Activated CD8-positive, alpha-beta T cell treated with anti-CD3 and anti-CD28 coated beads, Interleukin-2, amount 10 ng/mL, durations not matched to agents 7 days and 5 days (primary cell): ENCODE results near the gene DOC2B. TPM values are rescaled to one million over a fixed set of nuclear protein-coding genes. Genes with fewer than 3 reads are reported as not detected.
"Not testable (repeated sequence)": the region's sequence is repeated elsewhere in the genome, so short reads cannot be mapped to it uniquely, and the experiment has no call there.

Experiments
- ATAC-seq: fragments of 150-1000 bp; cut with Tn5 transposase; one replicate; pipeline ENCODE4 v1.10.0; 2021; ENCODE audit warnings: moderate library complexity
- CTCF ChIA-PET: fragments of 350-600 bp; sonication (Branson Sonifier 250); formaldehyde crosslinking; loops from one replicate; lab custom pipeline; 2021; ENCODE audit warnings: antibody characterized with exemption; lab: Charles Lee
- POLR2A ChIA-PET: fragments of 350-600 bp; sonication (Branson Sonifier 250); formaldehyde crosslinking; loops from one replicate; lab custom pipeline; 2021; ENCODE audit warnings: antibody characterized with exemption; lab: Charles Lee
- DNase-seq: peaks from one replicate; pipeline ENCODE4 v3.0.0-alpha.2; 2020
- H3K27ac Mint-ChIP-seq: one replicate; pipeline ENCODE4 v1.8.0; 2021; ENCODE audit warnings: mild to moderate bottlenecking, mixed read lengths
- H3K27me3 Mint-ChIP-seq: one replicate; pipeline ENCODE4 v1.8.0; 2021; ENCODE audit warnings: low read depth, mixed read lengths
- H3K36me3 Mint-ChIP-seq: one replicate; pipeline ENCODE4 v1.8.0; 2021; ENCODE audit warnings: low read depth, mixed read lengths
- H3K4me1 Mint-ChIP-seq: one replicate; pipeline ENCODE4 v1.8.0; 2021; ENCODE audit warnings: low read depth, mixed read lengths
- H3K4me3 Mint-ChIP-seq: one replicate; pipeline ENCODE4 v1.8.0; 2021; ENCODE audit warnings: mild to moderate bottlenecking, mixed read lengths
- H3K9me3 Mint-ChIP-seq: one replicate; pipeline ENCODE4 v1.8.0; 2022; ENCODE audit warnings: mixed read lengths; ENCODE audit not compliant: insufficient read depth
- total RNA-seq, 2 experiments: library from RNA; stranded (reverse); gene quantifications; one replicate each; pipeline ENCODE4 v1.2.3, GENCODE V29; 2021

DOC2B gene
- total RNA-seq: not detected

DNA sequence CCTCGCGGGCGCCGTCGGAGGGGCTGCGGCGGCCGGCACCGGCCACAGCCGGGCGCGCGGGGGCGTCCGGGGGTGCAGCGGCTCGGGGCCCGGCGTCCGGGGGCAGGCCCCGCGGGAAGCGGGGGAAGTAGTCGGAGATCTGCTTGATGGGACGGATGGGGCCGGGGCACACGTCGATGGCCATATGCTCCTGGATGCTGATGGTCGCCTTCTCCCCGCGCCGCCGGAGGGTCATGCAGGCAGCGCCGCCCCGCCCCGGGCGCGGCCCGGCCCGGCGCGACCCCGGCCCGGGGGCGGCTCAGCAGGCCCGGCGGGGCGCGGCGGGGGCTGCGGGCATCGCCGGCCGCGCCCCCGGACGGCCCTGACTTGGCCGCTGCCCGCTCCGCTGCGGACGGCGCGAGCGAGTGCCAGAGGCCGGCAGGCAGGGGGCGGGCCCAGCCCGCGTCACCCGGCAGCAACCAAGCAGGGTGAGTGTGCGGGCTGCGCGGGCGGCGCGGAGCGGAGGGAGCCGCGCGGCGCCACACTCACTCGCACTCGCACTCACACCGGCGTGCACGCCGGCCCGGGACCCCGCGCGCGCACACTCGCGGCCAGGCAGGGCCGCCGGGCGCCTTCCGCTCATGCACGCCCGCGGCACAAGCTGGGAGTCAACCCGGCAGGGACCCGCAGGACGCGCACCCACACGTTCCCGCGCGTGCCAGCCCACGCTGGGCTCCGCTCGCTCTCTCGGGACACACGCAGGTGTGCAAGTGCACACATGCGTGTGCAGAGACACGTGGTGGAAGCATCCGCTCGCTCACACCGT is at the start of gene DOC2B:
Gene DOC2B (minus strand): TSS at position 406 of the 805 bp plus-strand sequence. CDS start 171 bp downstream, at position 235.
- POLR2A ChIA-PET: no interaction called here
- Mint-ChIP-seq H3K36me3 (no peaks in the 10 kb centered on the region), H3K4me1 (no peaks in the 10 kb centered on the region), H3K4me3 (no peak within 1 kb of the TSS), H3K27ac (no peak within 1 kb of the TSS), H3K9me3 (no peaks in the 10 kb centered on the region), H3K27me3 (peaks cover 38% of the 10 kb centered on the region)
- DNase-seq (no peak), ATAC-seq (peak; percentile 36)
- CTCF ChIA-PET: no interaction called here

DNA sequence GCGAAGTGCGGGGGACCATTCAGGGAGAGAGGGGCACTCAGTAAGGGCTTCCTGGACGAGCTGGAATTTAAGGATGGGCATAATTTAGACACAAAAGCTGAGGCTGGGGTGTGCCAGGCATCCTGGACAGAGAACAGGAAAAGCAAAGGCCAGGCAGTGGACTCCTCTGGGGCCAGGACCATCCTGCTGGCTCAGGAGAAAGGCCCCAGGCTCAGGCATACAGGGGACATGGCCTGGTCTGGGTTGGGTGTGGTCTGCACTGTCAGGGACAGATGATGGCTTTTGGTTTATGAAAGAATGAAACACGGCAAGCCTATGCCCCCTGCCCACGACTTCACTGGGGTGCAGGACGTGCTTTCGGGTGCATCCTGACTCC is 48.9 kb upstream of the DOC2B start:
- Mint-ChIP-seq H3K36me3 (no peaks in the 10 kb centered on the region), H3K27me3 (peaks cover 7% of the 10 kb centered on the region)
- no peak for ATAC-seq

DNA sequence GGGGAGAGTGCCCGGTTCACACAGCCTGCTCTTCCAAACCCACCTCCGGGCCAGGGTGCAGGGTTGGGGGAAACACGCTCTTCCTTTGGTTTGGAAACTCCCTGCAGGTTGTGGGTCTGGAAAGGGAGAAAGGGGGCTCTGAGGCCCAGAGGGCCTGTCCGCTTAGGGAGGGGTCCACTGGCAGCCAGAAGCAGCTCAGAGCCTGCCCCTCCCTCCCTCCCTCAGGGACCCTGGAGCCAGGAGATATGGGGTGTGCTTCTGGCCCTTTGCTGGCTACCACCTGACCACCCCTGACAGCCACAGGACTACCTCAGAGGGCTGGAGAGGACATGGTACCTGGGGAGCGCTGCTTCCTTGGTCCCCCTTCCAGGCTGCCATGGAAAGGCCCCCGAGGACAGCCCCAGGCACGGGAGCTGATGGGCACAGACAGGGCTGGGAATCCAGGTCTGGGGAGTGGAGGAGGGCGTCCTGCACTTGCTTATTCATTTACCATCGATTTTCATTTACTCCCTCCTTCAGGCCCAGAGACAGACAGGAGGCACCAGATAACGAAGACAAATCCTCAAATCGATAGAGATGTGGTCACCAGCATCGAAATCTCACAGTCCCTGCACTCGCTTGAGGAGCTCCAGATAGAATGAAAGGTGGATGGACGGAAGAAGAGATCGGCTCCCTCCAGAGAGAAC is 48.4 kb upstream of the DOC2B start:
- DNase-seq (no peak), ATAC-seq (no peak)
- no peak overlapping the region for H3K4me3 Mint-ChIP-seq
- CTCF ChIA-PET: no interaction called here
- no peak overlapping the region for H3K27ac Mint-ChIP-seq
- H3K9me3 Mint-ChIP-seq: no peaks in the 10 kb centered on the region
- POLR2A ChIA-PET: no interaction called here
- H3K4me1 Mint-ChIP-seq: no peaks in the 10 kb centered on the region
- H3K27me3 Mint-ChIP-seq: peaks cover 6% of the 10 kb centered on the region
- H3K36me3 Mint-ChIP-seq: no peaks in the 10 kb centered on the region

More for the DNA sequence above, 48.9 kb upstream of the DOC2B start:
- no peaks in the 10 kb centered on the region for H3K4me1 Mint-ChIP-seq
- H3K4me3 Mint-ChIP-seq: no peak overlapping the region
- H3K9me3 Mint-ChIP-seq: no peaks in the 10 kb centered on the region
- POLR2A ChIA-PET: no interaction called here
- CTCF ChIA-PET: no interaction called here
- DNase-seq: no peak
- H3K27ac Mint-ChIP-seq: no peak overlapping the region

DNA sequence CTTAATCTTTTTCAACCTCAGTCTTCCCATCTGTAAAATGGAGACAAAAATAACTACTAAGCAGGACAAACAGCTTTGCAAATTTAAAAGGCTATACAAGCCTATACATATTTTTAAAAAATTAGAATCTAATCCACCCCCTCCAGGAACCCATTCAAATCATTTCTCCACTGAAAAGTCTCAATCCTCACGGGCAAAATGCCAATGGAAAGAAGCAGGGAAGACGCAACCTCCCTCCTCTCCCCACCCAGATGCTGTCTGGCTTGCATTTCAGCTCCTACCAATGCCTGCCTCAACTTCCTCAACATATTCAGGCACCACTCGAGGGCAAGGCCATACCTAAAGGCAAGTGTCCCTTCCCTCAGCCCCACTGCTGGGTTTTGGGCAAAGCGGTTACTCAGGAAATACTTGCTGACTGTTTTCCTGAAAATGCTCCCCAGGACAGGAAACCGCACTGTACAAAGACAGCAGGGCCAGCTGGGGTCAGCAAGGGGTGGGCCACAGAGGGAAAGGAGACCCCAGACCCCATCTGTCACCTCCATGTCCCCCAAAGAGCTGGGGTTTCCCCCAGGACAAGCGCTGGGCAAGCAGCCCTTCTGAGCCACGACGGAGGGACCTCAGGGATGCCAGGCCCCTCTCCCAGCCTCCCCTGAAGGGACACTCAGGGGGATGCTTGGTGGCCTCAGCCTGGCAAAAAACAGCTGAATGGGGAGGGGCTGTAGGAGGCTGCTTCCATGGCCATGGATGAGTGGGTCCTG is 47.7 kb upstream of the DOC2B start:
- ChIA-PET CTCF (no interaction called here), POLR2A (no interaction called here)
- Mint-ChIP-seq H3K27me3 (no peaks in the 10 kb centered on the region), H3K36me3 (no peaks in the 10 kb centered on the region), H3K9me3 (no peaks in the 10 kb centered on the region), H3K27ac (no peak overlapping the region), H3K4me3 (no peak overlapping the region), H3K4me1 (no peaks in the 10 kb centered on the region)
- ATAC-seq (no peak), DNase-seq (no peak)

DNA sequence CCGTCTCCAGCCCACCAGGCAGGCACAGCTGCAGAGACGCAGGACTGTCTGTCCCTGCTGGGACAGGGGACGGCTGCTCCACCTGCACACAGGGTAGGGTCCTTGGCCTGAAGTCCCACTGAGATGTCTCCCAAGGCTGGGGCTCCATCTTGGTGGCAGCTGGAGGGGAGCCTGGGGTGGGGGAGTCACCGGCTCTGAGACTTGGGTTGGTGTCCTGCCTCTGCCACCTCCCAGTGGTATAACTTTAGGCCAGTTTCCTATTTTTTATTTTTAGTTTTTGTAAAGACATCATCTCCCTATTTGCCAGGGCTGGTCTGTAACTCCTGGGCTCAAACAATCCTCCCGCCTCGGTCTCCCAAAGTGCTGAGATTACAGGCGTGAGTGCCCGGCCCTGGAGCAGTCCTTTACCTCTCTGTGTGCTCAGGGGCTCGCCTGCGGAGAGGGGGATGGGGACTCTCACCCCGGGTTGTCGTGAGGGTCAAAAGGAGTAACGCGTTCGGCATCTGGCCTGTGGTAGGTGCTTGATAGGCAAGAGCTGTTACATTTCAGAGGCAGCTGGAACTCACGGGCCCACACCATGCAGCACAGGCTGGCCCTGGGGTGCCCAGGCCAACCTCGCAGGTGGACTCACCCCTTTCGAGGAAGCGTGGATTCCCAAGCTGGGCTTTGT is 46.6 kb upstream of the DOC2B start:
- no peak overlapping the region for H3K4me3 Mint-ChIP-seq
- ATAC-seq (no peak), DNase-seq (no peak)
- no peak overlapping the region for H3K27ac Mint-ChIP-seq
- ChIA-PET CTCF (no interaction called here), POLR2A (no interaction called here)
- no peaks in the 10 kb centered on the region for H3K36me3 Mint-ChIP-seq
- no peaks in the 10 kb centered on the region for H3K4me1 Mint-ChIP-seq
- H3K27me3 Mint-ChIP-seq: no peaks in the 10 kb centered on the region
- H3K9me3 Mint-ChIP-seq: no peaks in the 10 kb centered on the region

DNA sequence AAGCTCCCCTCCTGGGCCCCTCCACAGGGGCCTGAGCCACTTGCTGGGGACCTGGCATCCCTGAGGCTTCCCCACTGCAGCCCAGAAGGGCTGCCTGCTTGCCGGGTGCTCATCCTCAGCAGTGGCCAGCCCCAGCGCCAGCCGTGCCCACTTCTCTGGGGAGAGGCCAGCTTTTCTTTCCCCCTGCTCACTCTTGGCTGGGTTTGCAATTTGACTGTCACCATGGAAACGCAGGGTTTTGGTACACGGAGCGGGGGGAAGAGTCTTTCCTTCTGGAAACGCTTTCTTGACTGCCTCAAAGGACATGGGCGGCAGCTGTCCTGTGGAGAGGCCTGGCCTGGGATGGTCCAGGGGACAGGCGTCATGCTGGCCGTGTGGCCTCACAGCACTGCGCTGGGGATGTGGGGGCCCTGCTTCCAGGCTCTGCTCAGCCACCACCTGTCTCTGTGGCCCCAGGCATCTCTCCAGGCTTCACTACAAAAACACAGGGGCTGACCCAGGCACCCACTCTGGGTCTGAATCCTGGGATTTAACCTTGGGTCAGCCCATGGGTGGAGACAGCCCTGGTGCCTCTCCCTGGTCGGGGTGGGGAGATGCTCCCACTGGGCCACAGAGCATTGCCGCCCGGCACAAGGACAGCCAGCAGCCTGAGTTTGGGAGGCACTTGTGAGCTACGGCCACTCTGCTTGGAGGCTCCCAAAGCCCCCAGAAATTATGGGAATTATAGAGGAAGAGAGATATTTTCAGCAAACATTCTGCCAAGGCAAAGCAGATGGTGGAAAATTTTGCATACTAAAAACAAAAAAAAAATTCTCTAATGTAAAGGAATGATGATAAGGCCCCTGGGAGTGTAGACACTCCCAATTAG is 45.9 kb upstream of the DOC2B start:
- Mint-ChIP-seq H3K27me3 (no peaks in the 10 kb centered on the region), H3K27ac (no peak overlapping the region), H3K36me3 (no peaks in the 10 kb centered on the region), H3K4me1 (no peaks in the 10 kb centered on the region), H3K9me3 (no peaks in the 10 kb centered on the region), H3K4me3 (no peak overlapping the region)
- ATAC-seq (no peak), DNase-seq (no peak)
- CTCF ChIA-PET: no interaction called here
- POLR2A ChIA-PET: no interaction called here

DNA sequence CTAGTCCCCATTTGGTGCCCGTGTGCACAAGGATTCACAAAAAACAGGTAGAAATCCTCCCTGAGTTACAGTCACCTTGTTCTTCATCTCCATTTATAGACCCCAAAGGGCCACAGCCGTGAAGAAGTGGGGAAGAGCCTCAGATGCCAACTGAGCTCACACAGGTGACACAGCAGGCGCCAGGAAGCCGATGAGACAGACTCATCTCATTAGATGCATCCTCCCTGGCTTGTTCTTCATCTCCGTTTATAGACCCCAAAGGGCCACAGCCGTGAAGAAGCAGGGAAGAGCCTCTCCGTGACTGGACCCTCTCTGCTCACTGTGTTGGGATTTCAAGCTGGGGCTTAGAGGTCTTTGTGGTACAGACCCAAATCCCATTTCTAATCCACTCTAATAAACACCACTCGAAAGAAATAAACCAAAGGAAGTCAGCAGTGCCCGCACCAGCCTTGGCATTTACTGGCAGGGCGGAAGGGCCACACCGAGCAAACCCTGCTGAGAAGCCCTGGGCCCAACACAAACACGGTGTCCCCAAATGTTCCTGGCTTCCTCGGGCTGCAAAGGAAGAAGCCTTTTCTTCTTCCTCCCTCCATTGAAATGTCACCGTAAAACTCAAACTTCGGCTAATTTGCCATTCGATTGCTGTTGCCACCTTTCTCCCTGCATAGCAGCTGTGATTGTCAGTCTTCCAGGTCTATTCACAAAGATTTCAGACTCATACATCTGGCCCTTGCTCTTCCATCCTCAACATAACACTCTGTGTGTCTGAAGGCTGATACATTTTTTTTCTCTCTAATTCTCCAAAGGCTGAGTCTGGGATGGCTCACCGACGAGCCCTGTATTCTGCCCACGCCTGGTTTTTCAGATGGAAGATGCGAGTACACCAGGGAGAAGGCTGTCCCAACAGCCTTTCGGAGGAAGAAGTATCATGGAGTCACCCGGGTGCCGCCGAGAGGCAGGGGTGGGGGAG is 44.9 kb upstream of the DOC2B start:
- CTCF ChIA-PET: no interaction called here
- no peak for ATAC-seq
- H3K27me3 Mint-ChIP-seq: no peaks in the 10 kb centered on the region
- POLR2A ChIA-PET: no interaction called here
- H3K36me3 Mint-ChIP-seq: no peaks in the 10 kb centered on the region
- H3K4me3 Mint-ChIP-seq: no peak overlapping the region
- no peaks in the 10 kb centered on the region for H3K9me3 Mint-ChIP-seq
- DNase-seq: no peak
- no peak overlapping the region for H3K27ac Mint-ChIP-seq
- no peaks in the 10 kb centered on the region for H3K4me1 Mint-ChIP-seq

DNA sequence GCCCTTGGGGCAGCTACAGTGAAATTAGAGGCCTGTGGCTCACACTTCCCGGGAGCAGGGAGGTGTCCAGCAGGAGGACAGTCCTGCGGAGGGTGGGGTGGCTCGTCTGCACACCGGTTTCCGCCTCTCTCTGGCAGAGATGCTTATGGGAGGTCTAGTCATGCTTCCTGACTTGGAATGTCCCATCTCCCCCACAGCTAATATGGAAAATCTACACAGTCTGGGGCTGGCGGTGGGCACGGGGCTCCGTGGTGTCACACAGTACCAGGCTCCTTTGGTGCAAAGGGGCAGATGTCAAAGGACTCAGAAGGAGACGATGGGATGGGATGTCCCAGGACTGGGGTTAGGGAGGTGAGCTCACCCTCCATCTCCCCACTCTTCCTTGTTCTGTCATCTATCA is 44.1 kb upstream of the DOC2B start:
- H3K4me3 Mint-ChIP-seq: no peak overlapping the region
- ChIA-PET CTCF (no interaction called here), POLR2A (no interaction called here)
- no peaks in the 10 kb centered on the region for H3K4me1 Mint-ChIP-seq
- ATAC-seq (no peak), DNase-seq (no peak)
- H3K27ac Mint-ChIP-seq: no peak overlapping the region
- H3K36me3 Mint-ChIP-seq: no peaks in the 10 kb centered on the region
- no peaks in the 10 kb centered on the region for H3K9me3 Mint-ChIP-seq
- no peaks in the 10 kb centered on the region for H3K27me3 Mint-ChIP-seq

DNA sequence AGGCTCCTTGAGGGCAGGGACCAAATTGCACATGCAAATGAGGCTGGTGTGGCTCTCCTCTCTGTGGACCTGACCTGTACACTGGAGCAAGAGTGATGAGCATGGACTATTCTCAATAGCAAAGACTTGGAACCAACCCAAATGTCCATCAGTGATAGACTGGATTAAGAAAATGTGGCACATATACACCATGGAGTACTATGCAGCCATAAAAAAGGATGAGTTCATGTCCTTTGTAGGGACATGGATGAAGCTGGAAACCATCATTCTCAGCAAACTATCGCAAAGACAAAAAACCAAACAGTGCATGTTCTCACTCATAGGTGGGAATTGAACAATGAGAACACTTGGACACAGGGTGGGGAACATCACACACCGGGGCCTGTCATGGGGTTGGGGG is 43.1 kb upstream of the DOC2B start:
- ATAC-seq, H3K9me3 Mint-ChIP-seq, H3K27ac Mint-ChIP-seq, H3K4me3 Mint-ChIP-seq, POLR2A ChIA-PET, H3K4me1 Mint-ChIP-seq, DNase-seq, H3K27me3 Mint-ChIP-seq, CTCF ChIA-PET, H3K36me3 Mint-ChIP-seq: not testable (repeated sequence)

DNA sequence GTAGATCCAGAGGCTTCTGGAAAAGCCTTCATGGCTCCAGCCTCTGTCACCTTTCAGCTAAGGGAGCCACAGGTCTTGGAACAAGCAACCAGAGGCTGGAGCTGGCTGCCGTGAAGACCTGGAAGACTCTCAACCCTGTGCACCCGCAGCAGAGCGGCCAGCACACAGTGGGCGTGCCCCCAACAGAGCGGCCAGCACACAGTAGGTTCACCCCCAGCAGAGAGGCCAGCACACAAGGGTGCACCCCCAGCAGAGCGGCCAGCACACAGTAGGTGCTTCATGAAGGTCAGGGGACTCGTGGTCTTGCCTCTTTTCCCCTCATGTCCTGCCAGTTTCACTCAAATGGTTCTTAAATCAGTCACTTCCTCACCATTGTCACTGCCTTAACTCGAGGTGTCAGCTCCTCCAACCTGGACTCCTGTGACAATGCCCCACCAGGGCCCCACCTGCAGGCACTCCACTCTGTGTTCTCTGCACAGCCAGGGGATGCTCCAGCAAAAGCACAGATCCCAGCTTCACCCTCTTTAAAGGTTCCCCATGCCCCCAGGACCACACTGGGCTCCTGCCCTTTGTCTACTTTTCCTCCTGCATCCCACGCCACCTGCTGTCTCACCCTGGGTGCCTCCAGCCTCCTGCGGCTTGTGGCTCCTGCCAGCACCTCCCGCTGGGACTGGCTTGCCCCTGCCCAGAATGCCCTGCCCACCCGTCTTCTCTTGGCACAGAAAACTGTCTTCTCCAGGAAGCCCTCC is 42.4 kb upstream of the DOC2B start:
- H3K27me3 Mint-ChIP-seq: no peaks in the 10 kb centered on the region
- H3K27ac Mint-ChIP-seq: no peak overlapping the region
- no peaks in the 10 kb centered on the region for H3K4me1 Mint-ChIP-seq
- DNase-seq (no peak), ATAC-seq (no peak)
- POLR2A ChIA-PET: no interaction called here
- no peak overlapping the region for H3K4me3 Mint-ChIP-seq
- H3K36me3 Mint-ChIP-seq: no peaks in the 10 kb centered on the region
- no peaks in the 10 kb centered on the region for H3K9me3 Mint-ChIP-seq
- CTCF ChIA-PET: no interaction called here
